HG03108 (cell line): Measurements from ENCODE around the gene TMEM186.
"Not testable (repeated sequence)": the region's sequence is repeated elsewhere in the genome, so short reads cannot be mapped to it uniquely, and the experiment has no call there.

Source experiments
- ATAC-seq: cut with Tn5 transposase; IDR thresholded peaks from one replicate; pipeline ENCODE4 v1.9.1; 2021; ENCODE audit warnings: moderate library complexity; ENCODE audit not compliant: unreplicated experiment

The TMEM186 gene

GRCh38 chr16:8776129-8776584, 21.3 kb downstream of the TMEM186 start:
- ATAC-seq = no peak

GRCh38 chr16:8775359-8775758, 22.1 kb downstream of the TMEM186 start:
- ATAC-seq = no peak

DNA sequence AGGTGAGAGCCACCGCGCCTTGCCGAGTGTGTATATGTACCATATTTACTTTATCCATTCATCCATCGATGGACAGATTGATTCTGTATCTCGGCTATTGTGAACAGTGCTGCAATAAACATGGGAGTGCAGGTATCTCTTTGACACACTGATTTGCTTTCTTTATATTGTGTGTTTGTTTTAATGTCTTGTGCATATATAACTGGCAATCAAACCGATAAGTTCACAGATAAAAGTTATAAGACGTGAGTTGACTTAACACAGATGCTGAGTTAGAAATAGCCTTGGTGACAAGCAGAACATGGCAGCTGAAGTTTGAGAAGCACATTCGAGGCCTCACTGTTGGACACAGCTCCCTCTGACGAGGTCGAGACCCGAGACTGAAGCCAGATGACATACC, 23.2 kb downstream of the TMEM186 start:
- no peak for ATAC-seq

DNA sequence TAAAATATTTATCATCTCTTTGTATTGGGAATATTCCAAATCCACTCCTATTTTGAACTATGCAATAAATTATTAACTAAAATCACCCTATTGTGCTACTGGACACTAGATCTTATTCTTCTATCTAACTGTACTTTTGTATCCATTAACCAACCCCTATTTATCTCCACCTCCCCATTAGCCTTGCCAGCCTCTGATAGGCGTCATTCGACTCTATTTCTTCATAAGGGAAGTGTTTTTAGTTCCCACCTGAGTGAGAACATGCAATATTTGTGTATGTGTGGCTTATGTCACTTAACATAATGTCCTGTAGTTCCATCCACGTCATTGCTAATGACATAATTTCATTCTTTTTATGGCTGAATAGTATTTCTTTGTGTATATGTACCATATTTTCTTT, 23.9 kb downstream of the TMEM186 start:
- ATAC-seq = no peak

DNA sequence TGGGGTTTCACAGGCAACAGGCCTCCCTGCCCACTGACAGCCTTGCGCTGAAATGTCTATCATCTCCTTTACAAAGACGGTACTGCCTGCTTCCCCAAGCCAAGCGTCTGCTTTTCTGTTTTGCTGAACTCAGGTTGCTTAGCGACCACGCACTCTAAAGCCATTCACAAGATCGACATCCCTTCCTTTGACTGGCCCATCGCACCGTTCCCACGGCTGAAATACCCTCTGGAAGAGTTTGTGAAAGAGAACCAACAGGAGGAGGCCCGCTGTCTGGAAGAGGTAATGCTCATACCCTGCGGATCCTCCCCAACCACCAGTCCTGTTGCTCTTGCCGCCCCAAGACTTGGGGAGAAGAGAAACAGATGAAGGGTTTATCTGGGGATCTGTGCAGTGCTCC, 28.7 kb downstream of the TMEM186 start:
- ATAC-seq = no peak

DNA sequence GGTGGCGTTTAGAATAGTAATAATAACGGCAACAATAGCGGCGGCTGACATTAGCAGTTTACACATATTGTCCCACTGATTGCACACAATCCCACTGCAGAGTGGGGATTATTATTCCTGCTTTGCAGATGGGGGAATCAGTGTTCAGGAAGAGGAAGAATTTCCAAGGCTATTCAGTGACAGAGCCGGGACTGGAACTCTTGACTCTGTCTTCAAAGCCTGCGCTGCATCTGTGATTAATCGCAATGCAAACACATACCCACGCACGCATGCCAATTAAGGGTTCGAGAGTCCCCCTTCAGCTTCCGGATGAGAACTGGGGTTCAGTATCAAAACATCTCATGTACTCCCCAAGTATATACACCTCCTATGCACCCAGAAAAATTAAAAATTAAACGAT, 29.2 kb downstream of the TMEM186 start:
- ATAC-seq = no peak

GRCh38 chr16:8767176-8767575, 30.3 kb downstream of the TMEM186 start:
- ATAC-seq = no peak

DNA sequence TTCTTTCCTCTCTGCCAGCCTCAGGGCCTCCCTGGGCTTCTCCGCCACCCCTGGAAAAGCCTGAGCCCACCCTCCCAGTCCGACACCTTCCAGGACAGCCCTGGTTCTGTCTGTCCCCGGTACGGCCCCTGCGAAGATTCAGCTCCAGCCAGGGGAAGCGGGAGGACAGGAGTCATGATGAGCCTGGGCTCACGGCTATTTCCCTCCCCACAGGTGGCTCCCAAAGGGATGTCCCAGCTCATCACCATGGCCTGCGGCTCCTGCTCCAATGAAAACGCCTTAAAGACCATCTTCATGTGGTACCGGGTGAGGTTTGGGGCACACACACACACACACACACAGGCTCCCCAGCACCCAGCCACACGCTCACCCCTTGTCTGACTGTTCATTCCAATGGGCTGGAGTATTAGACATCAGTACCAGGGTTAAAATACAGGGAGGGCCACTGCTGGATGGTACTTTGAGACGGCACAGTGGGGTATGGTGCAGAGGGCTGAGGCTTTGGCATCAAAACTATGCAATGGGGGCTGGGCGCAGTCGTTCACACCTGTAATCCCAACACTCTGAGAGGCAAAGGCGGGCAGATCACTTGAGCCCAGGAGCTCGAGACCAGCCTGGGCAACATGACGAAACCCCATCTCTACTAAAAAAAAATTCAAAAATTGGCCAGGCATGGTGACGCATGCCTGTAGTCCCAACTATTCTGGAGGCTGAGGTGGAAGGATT, 32.8 kb downstream of the TMEM186 start:
- ATAC-seq = no peak

DNA sequence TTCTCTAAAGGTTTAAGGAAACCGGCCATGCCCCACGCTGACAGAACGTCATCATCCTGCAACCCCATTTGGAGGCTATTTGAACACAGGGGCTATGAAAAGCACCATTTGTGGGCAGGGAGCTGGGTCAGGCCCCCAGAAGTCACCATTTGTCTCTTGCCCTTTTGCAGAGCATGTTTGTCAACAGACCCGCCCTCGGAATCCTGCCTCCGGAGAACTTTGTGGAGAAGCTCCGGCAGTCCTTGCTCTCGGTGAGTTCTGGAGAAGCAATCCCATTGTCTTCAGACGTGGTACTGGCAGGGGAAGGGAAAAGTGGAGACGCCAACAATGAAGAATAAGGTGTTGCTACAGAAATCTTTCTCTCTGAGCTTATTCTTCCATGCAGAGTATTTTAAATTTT, 33.5 kb downstream of the TMEM186 start:
- ATAC-seq = no peak

GRCh38 chr16:8763083-8763482, 34.4 kb downstream of the TMEM186 start:
- no peak for ATAC-seq

DNA sequence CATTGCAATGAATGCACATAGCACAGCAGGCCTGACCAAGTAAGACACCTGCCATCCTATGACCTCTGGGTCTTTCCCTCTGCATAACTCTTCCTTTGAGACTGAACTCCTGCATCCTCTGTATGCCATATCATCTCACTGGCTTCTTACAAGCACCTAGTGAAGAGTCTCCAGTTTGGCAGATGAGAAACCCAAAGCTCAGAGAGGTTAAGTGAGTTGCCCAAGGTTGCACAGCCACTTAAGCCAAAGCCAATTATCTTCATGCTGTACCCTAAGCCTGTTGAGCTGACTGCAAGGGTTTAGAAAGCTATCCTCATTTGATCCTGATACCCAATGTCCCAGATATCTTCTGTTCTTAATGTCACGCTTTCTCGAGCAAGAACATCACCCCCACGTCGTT, 35.2 kb downstream of the TMEM186 start:
- ATAC-seq = no peak

- ATAC-seq = no peak
These were observed 36.4 kb downstream of the TMEM186 start for GRCh38 chr16:8761078-8761477.

DNA sequence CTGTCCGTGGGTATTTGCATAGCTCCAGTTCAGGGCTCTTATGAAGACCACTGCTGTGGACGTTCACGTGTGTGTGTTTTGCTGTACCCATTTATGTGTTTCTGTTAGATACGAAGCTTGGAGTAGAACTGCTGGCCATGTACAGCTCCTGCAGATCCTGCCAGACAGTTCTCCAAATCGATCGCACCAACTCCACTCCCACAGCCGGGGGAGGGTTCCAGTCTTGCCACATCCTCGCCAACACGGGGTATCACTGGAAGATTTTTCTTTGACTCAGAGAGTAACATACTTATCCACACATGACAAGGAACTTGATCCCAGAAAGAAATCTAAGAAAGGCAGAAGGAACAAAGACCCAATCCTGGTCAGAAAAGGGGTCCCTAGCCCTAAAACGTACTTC, 37.4 kb downstream of the TMEM186 start:
- ATAC-seq = no peak

- ATAC-seq = no peak
These were observed 39.4 kb downstream of the TMEM186 start for GRCh38 chr16:8758022-8758421.

- ATAC-seq = no peak
These were observed 40.7 kb downstream of the TMEM186 start for GRCh38 chr16:8756755-8757154.

GRCh38 chr16:8753416-8754054, 43.9 kb downstream of the TMEM186 start:
- no peak for ATAC-seq

GRCh38 chr16:8752706-8753105, 44.7 kb downstream of the TMEM186 start:
- ATAC-seq = no peak

GRCh38 chr16:8751481-8752311, 45.7 kb downstream of the TMEM186 start:
- no peak for ATAC-seq

DNA sequence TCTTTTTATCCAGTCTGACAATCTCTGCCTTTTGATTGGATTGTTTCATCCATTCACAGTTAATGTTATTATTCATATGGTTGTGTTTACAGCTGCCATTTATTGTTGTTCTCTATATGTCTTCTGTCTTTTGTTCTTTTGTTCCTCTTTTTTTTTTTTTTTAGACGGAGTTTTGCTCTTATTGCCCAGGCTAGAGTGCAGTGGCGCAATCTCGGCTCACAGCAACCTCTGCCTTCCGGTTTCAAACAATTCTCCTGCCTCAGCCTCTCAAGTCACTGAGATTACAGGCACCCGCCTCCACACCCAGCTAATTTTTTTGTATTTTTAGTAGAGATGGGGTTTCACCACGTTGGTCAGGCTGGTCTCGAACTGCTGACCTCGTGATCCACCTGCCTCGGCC, 48.5 kb downstream of the TMEM186 start:
- ATAC-seq = not testable (repeated sequence)
